ENCODE results near the gene CEACAM7. TPM values are rescaled to one million over a fixed set of nuclear protein-coding genes. Genes with fewer than 3 reads are reported as not detected.
"Not testable (repeated sequence)": the region's sequence is repeated elsewhere in the genome, so short reads cannot be mapped to it uniquely, and the experiment has no call there.

CEACAM7 gene
- total RNA-seq, 1 donor from 2014 or later: 3.4 TPM

GRCh38 chr19:41720103-41720502 is 32.0 kb upstream of the CEACAM7 start:
- DNase-seq (ENCODE audit: extremely low spot score in 2 of 2): no peak
- no peaks in the 10 kb centered on the region for H3K4me1 ChIP-seq
- no peaks in the 10 kb centered on the region for H3K27me3 ChIP-seq
- intact Hi-C loops (cut with DNase I): no loop called here
- no peak overlapping the region for H3K4me3 ChIP-seq
- H3K9me3 ChIP-seq: no peaks in the 10 kb centered on the region
- no peak overlapping the region for H3K27ac ChIP-seq
- TF ChIP-seq POLR2A (IDR thresholded peaks at IDR 0.05) (no peak), POLR2AphosphoS5 (IDR thresholded peaks at IDR 0.05; ENCODE audit: insufficient read depth in 1 of 2, low read depth in 1 of 2) (no peak)
- TF ChIP-seq, protein P1, sequence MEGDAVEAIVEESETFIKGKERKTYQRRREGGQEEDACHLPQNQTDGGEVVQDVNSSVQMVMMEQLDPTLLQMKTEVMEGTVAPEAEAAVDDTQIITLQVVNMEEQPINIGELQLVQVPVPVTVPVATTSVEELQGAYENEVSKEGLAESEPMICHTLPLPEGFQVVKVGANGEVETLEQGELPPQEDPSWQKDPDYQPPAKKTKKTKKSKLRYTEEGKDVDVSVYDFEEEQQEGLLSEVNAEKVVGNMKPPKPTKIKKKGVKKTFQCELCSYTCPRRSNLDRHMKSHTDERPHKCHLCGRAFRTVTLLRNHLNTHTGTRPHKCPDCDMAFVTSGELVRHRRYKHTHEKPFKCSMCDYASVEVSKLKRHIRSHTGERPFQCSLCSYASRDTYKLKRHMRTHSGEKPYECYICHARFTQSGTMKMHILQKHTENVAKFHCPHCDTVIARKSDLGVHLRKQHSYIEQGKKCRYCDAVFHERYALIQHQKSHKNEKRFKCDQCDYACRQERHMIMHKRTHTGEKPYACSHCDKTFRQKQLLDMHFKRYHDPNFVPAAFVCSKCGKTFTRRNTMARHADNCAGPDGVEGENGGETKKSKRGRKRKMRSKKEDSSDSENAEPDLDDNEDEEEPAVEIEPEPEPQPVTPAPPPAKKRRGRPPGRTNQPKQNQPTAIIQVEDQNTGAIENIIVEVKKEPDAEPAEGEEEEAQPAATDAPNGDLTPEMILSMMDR (IDR thresholded peaks at IDR 0.05): no peak
- H3K36me3 ChIP-seq: no peaks in the 10 kb centered on the region

- Histone ChIP-seq H3K36me3 (no peaks in the 10 kb centered on the region), H3K4me1 (no peaks in the 10 kb centered on the region), H3K27ac (no peak overlapping the region), H3K4me3 (no peak overlapping the region), H3K27me3 (no peaks in the 10 kb centered on the region), H3K9me3 (no peaks in the 10 kb centered on the region)
- no peak for DNase-seq (ENCODE audit: extremely low spot score in 2 of 2)
- intact Hi-C loops (cut with DNase I): no loop called here
- TF ChIP-seq POLR2AphosphoS5 (IDR thresholded peaks at IDR 0.05; ENCODE audit: insufficient read depth in 1 of 2, low read depth in 1 of 2) (no peak), POLR2A (IDR thresholded peaks at IDR 0.05) (no peak)
- TF ChIP-seq, protein P1 (IDR thresholded peaks at IDR 0.05): no peak
These were observed 30.7 kb upstream of the CEACAM7 start for GRCh38 chr19:41718761-41719160.

- Histone ChIP-seq H3K9me3 (no peaks in the 10 kb centered on the region), H3K36me3 (no peaks in the 10 kb centered on the region), H3K27ac (no peak overlapping the region), H3K4me1 (no peaks in the 10 kb centered on the region), H3K4me3 (no peak overlapping the region), H3K27me3 (no peaks in the 10 kb centered on the region)
- intact Hi-C loops (cut with DNase I): loop anchor here (5.0 kb wide), 1 partner anchor 1782 kb away; the partner anchor contains the start of gene FCGBP
- DNase-seq (ENCODE audit: extremely low spot score in 2 of 2): peak in 1 of 2 donors; percentile 44
- no peak for TF ChIP-seq POLR2A (IDR thresholded peaks at IDR 0.05)
These were observed 26.5 kb upstream of the CEACAM7 start for GRCh38 chr19:41714598-41714997.

DNA sequence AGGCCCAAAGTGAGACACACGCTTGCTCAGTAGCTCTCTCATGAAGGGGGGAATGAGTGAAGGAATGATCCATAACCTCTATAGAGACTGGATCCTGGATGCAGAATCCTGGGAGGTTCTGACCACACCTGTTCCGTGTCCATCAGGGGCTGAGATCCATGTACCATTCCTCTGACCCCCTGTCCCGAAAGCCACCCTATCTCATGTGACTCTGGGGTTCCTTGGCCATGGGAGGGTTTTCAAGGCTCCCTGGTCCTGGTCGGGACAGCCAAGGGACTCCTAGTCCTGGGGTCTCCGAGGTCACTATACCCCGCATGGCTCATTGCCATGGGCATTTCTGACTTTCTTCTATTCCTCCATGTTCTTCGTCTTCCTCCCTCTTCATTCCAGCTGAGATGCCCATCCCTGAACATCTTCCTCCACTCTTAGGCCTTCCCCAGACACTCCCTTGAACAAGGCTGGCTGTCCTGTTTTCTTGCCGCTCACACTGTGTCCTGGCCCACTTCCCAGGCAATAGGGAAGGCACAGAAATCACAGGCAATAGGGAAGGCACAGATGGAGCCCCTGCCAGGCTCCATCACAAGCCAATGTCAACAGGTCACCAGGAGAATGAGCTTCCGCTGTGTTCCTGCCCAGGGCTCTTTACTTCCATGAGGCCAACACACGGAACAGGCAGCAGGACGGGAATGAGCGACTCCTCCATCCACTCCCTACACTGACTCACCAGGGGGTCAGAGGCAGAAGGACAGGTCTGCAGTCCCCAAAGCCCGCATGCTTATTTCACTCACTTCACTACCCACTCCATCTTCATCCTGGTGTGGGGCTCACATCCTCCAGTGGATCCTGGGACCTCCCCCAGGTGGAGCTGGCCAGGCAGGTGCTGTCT is 23.5 kb upstream of the CEACAM7 start:
- peak; percentile 65 to 72 for DNase-seq (ENCODE audit: extremely low spot score in 2 of 2)
- Histone ChIP-seq H3K27me3 (no peaks in the 10 kb centered on the region), H3K27ac (no peak overlapping the region), H3K36me3 (no peaks in the 10 kb centered on the region), H3K4me3 (no peak overlapping the region), H3K9me3 (no peaks in the 10 kb centered on the region), H3K4me1 (no peaks in the 10 kb centered on the region)
- intact Hi-C loops (cut with DNase I): loop anchor here (5.0 kb wide), 1 partner anchor 1779 kb away; the partner anchor contains the start of gene FCGBP
- TF ChIP-seq POLR2A (IDR thresholded peaks at IDR 0.05) (no peak), POLR2AphosphoS5 (IDR thresholded peaks at IDR 0.05; ENCODE audit: insufficient read depth in 1 of 2, low read depth in 1 of 2) (no peak)
- TF ChIP-seq, protein P1 (IDR thresholded peaks at IDR 0.05): no peak

DNA sequence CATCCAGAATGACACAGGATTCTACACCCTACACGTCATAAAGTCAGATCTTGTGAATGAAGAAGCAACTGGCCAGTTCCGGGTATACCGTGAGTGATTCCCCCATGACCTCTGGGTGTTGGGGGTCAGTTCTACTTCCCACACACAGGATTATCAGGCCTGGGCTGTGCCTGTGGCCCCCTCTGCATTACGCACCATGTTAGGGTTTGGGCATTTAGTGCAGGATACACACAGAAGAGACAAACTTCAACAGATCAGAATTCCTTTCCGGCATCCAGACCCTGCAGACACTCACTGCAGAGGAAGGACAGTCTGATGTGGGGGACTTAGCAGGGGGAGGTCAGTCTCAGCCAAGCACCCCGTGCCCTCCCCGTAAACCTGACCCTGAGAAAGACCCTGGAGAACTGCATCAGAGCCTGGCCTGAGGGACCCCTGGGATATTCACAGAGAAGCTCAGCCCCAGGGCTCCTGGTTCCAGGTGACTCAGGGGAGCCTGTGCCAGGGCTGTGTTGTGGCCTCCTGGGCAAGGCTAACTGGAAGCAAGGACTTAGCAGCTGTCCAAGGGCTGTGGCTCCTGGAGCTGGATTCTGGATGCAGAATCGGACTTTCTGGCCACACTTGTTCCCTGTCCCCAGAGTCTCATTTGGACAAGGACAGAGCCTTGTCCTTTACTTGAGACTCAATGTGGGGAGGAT is 22.0 kb upstream of the CEACAM7 start:
- Histone ChIP-seq H3K36me3 (no peaks in the 10 kb centered on the region), H3K4me3 (no peak overlapping the region), H3K27me3 (no peaks in the 10 kb centered on the region), H3K27ac (no peak overlapping the region), H3K9me3 (no peaks in the 10 kb centered on the region), H3K4me1 (no peaks in the 10 kb centered on the region)
- DNase-seq (ENCODE audit: extremely low spot score in 2 of 2): peak in 1 of 2 donors; percentile 89
- intact Hi-C loops (cut with DNase I): loop anchor here (5.0 kb wide), 1 partner anchor 1778 kb away; the partner anchor contains the start of gene FCGBP
- no peak for TF ChIP-seq POLR2A (IDR thresholded peaks at IDR 0.05)
- no peak for TF ChIP-seq POLR2AphosphoS5 (IDR thresholded peaks at IDR 0.05; ENCODE audit: insufficient read depth in 1 of 2, low read depth in 1 of 2)
- TF ChIP-seq, protein P1 (IDR thresholded peaks at IDR 0.05): no peak

- H3K4me3 ChIP-seq: peak overlapping the region in 1 of 2 donors; percentile 14
- H3K36me3 ChIP-seq; H3K27ac ChIP-seq; H3K4me1 ChIP-seq; H3K27me3 ChIP-seq; intact Hi-C loops (cut with DNase I); H3K9me3 ChIP-seq: not testable (repeated sequence)
- peak in 1 of 2 donors; percentile 28 for DNase-seq (ENCODE audit: extremely low spot score in 2 of 2)
These were observed 21.4 kb upstream of the CEACAM7 start for GRCh38 chr19:41709516-41709915.

Data from vagina (tissue), 2 donors.